DND-41 (cell line): Measurements from ENCODE around the gene MB21D2.

ENCODE experiments used
- ATAC-seq: fragments of 200-7000 bp; cut with Tn5 transposase; 3 replicates; pipeline ENCODE4 v1.9.1; 2021; ENCODE audit warnings: low read depth; ENCODE audit not compliant: insufficient read depth
- DNase-seq: peaks from one replicate; pipeline ENCODE4 v3.0.0-alpha.2; 2020
- H2AFZ ChIP-seq: 2 replicates; pipeline ENCODE4 v1.6.0; 2012; ENCODE audit warnings: low read depth, low read length
- H3K27ac ChIP-seq: 2 replicates; pipeline ENCODE4 v1.5.1; 2012; ENCODE audit warnings: low read length, inconsistent platforms
- H3K27me3 ChIP-seq: fragments of 200-600 bp; sonication (generic); 2 replicates; pipeline ENCODE4 v1.6.0; 2012; ENCODE audit warnings: low read length, mild to moderate bottlenecking, inconsistent platforms; ENCODE audit not compliant: insufficient read depth, poor library complexity
- H3K36me3 ChIP-seq: 2 replicates; pipeline ENCODE4 v1.5.1; 2012; ENCODE audit warnings: low read length, inconsistent platforms; ENCODE audit not compliant: insufficient read depth
- H3K4me1 ChIP-seq: 2 replicates; pipeline ENCODE4 v1.5.1; 2012; ENCODE audit warnings: mild to moderate bottlenecking, low read length; ENCODE audit not compliant: insufficient read depth
- H3K4me2 ChIP-seq: 2 replicates; pipeline ENCODE4 v1.6.0; 2012; ENCODE audit warnings: mild to moderate bottlenecking, moderate library complexity, low read length, inconsistent platforms; ENCODE audit not compliant: insufficient read depth
- H3K4me3 ChIP-seq, 2 experiments: fragments of 200-600 bp in 1 of 2; shearing (Covaris generic) in 1 of 2; 2 replicates each; pipeline ENCODE4 v1.5.1; 2012 to 2016; ENCODE audit warnings: inconsistent platforms in 2 of 2, low read length in 2 of 2, mild to moderate bottlenecking in 2 of 2, low read depth in 1 of 2, moderate library complexity in 1 of 2
- H3K79me2 ChIP-seq: 2 replicates; pipeline ENCODE4 v1.6.0; 2012; ENCODE audit warnings: low read length, inconsistent platforms; ENCODE audit not compliant: insufficient read depth
- H3K9ac ChIP-seq: 2 replicates; pipeline ENCODE4 v1.6.0; 2012; ENCODE audit warnings: low read depth, mild to moderate bottlenecking, inconsistent platforms, low read length, moderate library complexity
- H3K9me3 ChIP-seq: 2 replicates; pipeline ENCODE4 v1.5.1; 2012; ENCODE audit warnings: low read length, moderate library complexity, mild to moderate bottlenecking, inconsistent platforms; ENCODE audit not compliant: insufficient read depth, severe bottlenecking
- H4K20me1 ChIP-seq: 2 replicates; pipeline ENCODE4 v1.6.0; 2012; ENCODE audit warnings: low read length; ENCODE audit not compliant: insufficient read depth
- EZH2 ChIP-seq: IDR thresholded peaks from 3 replicates; pipeline ENCODE4 v1.6.1; 2012; ENCODE audit warnings: borderline replicate concordance, low read depth, mild to moderate bottlenecking, moderate library complexity, low read length, inconsistent platforms; ENCODE audit not compliant: severe bottlenecking
- TF ChIP-seq, protein P1 (sequence below): IDR thresholded peaks from 2 replicates; pipeline ENCODE4 v1.5.1; 2012; ENCODE audit warnings: borderline replicate concordance, low read length, moderate library complexity, mild to moderate bottlenecking; ENCODE audit not compliant: poor library complexity, severe bottlenecking; ENCODE audit errors: extremely low read depth

The MB21D2 gene

DNA sequence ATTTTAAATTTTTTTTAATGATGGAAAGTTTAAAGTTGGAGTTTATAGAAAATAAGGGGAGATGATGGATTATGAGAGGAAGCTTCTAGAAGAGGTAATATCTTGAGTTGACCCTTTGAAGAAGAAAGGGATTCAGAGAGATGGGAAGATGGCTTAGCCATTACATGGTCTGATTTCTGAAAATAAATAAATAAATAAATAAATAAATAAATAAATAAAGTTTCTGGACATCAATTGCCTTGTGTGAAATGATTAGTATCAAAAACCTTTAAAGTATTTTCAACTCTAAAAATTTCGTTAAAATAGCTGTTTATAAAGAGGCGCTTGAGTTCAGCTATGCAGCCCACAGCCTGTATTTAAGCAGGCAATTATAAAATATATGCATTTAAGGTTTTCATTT lies 93.3 kb downstream of the MB21D2 start:
- no peaks in the 10 kb centered on the region for H3K4me1 ChIP-seq
- no peaks in the 10 kb centered on the region for H3K36me3 ChIP-seq
- H3K9me3 ChIP-seq = no peaks in the 10 kb centered on the region
- no peak overlapping the region for H3K9ac ChIP-seq
- H3K4me2 ChIP-seq = no peak overlapping the region
- no peak overlapping the region for H3K4me3 ChIP-seq
- H3K27ac ChIP-seq = no peak overlapping the region
- no peak overlapping the region for H2AFZ ChIP-seq
- ATAC-seq (no peak), DNase-seq (no peak)
- TF ChIP-seq, protein P1, sequence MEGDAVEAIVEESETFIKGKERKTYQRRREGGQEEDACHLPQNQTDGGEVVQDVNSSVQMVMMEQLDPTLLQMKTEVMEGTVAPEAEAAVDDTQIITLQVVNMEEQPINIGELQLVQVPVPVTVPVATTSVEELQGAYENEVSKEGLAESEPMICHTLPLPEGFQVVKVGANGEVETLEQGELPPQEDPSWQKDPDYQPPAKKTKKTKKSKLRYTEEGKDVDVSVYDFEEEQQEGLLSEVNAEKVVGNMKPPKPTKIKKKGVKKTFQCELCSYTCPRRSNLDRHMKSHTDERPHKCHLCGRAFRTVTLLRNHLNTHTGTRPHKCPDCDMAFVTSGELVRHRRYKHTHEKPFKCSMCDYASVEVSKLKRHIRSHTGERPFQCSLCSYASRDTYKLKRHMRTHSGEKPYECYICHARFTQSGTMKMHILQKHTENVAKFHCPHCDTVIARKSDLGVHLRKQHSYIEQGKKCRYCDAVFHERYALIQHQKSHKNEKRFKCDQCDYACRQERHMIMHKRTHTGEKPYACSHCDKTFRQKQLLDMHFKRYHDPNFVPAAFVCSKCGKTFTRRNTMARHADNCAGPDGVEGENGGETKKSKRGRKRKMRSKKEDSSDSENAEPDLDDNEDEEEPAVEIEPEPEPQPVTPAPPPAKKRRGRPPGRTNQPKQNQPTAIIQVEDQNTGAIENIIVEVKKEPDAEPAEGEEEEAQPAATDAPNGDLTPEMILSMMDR = no peak
- no peak for TF ChIP-seq EZH2
- peaks cover 9% of the 10 kb centered on the region for H3K27me3 ChIP-seq
- H3K79me2 ChIP-seq = no peaks in the 10 kb centered on the region
- H4K20me1 ChIP-seq = no peaks in the 10 kb centered on the region

DNA sequence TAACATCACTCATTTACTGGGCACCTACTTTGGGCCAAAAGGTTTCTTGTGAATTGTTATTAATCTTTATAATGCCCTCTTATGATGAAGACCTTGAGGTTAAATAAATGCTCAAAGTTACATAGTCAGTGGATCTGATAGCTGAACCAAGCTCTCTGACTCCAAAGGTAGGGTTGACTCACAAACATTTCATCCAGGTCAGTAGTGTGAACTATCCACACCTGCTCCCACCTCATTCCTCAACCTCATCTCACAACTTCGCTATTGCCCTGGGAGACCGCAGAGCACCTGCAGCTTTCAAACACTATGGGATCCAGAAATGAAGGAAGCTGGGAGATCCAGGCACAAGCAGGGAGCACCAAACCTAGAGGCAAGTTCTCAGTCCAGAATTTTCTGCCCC lies 96.5 kb downstream of the MB21D2 start:
- DNase-seq (no peak), ATAC-seq (no peak)
- Histone ChIP-seq H3K9ac (no peak overlapping the region), H3K79me2 (no peaks in the 10 kb centered on the region), H3K4me3 (no peak overlapping the region), H4K20me1 (no peaks in the 10 kb centered on the region), H3K4me1 (no peaks in the 10 kb centered on the region), H3K27me3 (peaks cover 9% of the 10 kb centered on the region), H3K36me3 (no peaks in the 10 kb centered on the region), H3K4me2 (no peak overlapping the region), H2AFZ (no peak overlapping the region), H3K9me3 (no peaks in the 10 kb centered on the region), H3K27ac (no peak overlapping the region)
- TF ChIP-seq EZH2 = no peak
- TF ChIP-seq, protein P1 = no peak

DNA sequence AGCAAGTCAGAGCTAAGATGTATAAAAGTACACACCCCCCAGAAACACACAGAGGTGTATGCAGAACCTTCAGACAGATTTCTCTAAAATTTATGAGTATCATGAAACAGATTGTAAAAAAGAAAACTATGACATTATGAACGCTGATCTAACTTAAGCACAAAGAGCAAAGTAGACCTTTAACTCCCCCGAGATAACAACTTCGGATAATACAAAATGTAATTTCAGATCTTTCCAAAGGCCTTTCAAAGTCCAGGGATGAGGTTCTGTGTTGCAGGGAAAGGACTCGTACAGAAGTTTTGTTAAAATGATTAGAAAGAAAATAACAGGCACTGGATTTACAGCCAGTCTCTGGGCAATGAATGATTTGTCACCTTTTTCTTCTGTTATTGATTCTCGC lies 97.5 kb downstream of the MB21D2 start:
- peaks cover 9% of the 10 kb centered on the region for H3K27me3 ChIP-seq
- H3K4me3 ChIP-seq = no peak overlapping the region
- no peaks in the 10 kb centered on the region for H3K79me2 ChIP-seq
- TF ChIP-seq EZH2 = no peak
- TF ChIP-seq, protein P1 = no peak
- no peaks in the 10 kb centered on the region for H4K20me1 ChIP-seq
- no peak for ATAC-seq
- H3K36me3 ChIP-seq = no peaks in the 10 kb centered on the region
- H3K27ac ChIP-seq = no peak overlapping the region
- no peak overlapping the region for H3K9ac ChIP-seq
- DNase-seq = no peak
- no peaks in the 10 kb centered on the region for H3K4me1 ChIP-seq
- H3K4me2 ChIP-seq = no peak overlapping the region
- no peak overlapping the region for H2AFZ ChIP-seq
- H3K9me3 ChIP-seq = no peaks in the 10 kb centered on the region
